Measurements from ENCODE around the gene AMBRA1.

Gene AMBRA1

GRCh38 chr11:46582588-46582987 lies 11.2 kb downstream of the AMBRA1 start:
- peaks cover 8% of the 10 kb centered on the region for H3K79me1 ChIP-seq (ENCODE audit: low read length)
- H3K36me3 ChIP-seq (ENCODE audit: control insufficient read depth, insufficient read depth, low read length) = no peaks in the 10 kb centered on the region
- no peak overlapping the region for H3K9ac ChIP-seq (ENCODE audit: low read length)
- no peak overlapping the region for H4K5ac ChIP-seq (ENCODE audit: low read length)
- no peak overlapping the region for H4K8ac ChIP-seq (ENCODE audit: low read depth, low read length)
- H3K18ac ChIP-seq (ENCODE audit: low read length) = no peak overlapping the region
- no peak overlapping the region for H3K27ac ChIP-seq (ENCODE audit: low read depth, low read length)
- no peak overlapping the region for H3K4ac ChIP-seq (ENCODE audit: low read depth, low read length)
- no peak for DNase-seq
- H2BK120ac ChIP-seq (ENCODE audit: low read depth, low read length) = no peak overlapping the region
- no peak overlapping the region for H2BK15ac ChIP-seq (replicated peaks; ENCODE audit: low read depth)
- H3K4me3 ChIP-seq (ENCODE audit: low read length) = no peak overlapping the region
- no peaks in the 10 kb centered on the region for H3K27me3 ChIP-seq (ENCODE audit: insufficient read depth, low read length, poor library complexity)
- H3K23ac ChIP-seq (ENCODE audit: low read length) = no peak overlapping the region
- H3K79me2 ChIP-seq (ENCODE audit: control insufficient read depth, insufficient read depth, low read length) = peaks cover 28% of the 10 kb centered on the region
- no peak overlapping the region for H2BK5ac ChIP-seq (ENCODE audit: low read length)
- no peak overlapping the region for H3K56ac ChIP-seq (ENCODE audit: low read length)
- H3K4me2 ChIP-seq (ENCODE audit: low read length) = no peak overlapping the region
- H2AK5ac ChIP-seq (ENCODE audit: low read length) = no peak overlapping the region
- no CpG with 5 or more reads among the region's 5 CpGs for WGBS (ENCODE audit: extremely low coverage, insufficient coverage, low lambda C conversion rate)
- H3K4me1 ChIP-seq (ENCODE audit: control insufficient read depth, low read depth, low read length) = no peaks in the 10 kb centered on the region

GRCh38 chr11:46577058-46577457 lies 16.8 kb downstream of the AMBRA1 start:
- Histone ChIP-seq H2AK5ac (ENCODE audit: low read length) (no peak overlapping the region), H3K56ac (ENCODE audit: low read length) (no peak overlapping the region), H3K27ac (ENCODE audit: low read depth, low read length) (no peak overlapping the region), H2BK15ac (replicated peaks; ENCODE audit: low read depth) (no peak overlapping the region), H3K36me3 (ENCODE audit: control insufficient read depth, insufficient read depth, low read length) (no peaks in the 10 kb centered on the region), H2BK5ac (ENCODE audit: low read length) (no peak overlapping the region), H3K18ac (ENCODE audit: low read length) (no peak overlapping the region), H3K4me2 (ENCODE audit: low read length) (no peak overlapping the region), H3K4me3 (ENCODE audit: low read length) (no peak overlapping the region), H4K8ac (ENCODE audit: low read depth, low read length) (no peak overlapping the region), H3K79me2 (ENCODE audit: control insufficient read depth, insufficient read depth, low read length) (peaks cover 36% of the 10 kb centered on the region), H3K23ac (ENCODE audit: low read length) (no peak overlapping the region), H2BK120ac (ENCODE audit: low read depth, low read length) (no peak overlapping the region), H3K79me1 (ENCODE audit: low read length) (peaks cover 9% of the 10 kb centered on the region), H4K5ac (ENCODE audit: low read length) (no peak overlapping the region), H3K9ac (ENCODE audit: low read length) (no peak overlapping the region), H3K4ac (ENCODE audit: low read depth, low read length) (no peak overlapping the region), H3K4me1 (ENCODE audit: control insufficient read depth, low read depth, low read length) (no peaks in the 10 kb centered on the region), H3K27me3 (ENCODE audit: insufficient read depth, low read length, poor library complexity) (no peaks in the 10 kb centered on the region)
- no peak for DNase-seq
- WGBS (ENCODE audit: extremely low coverage, insufficient coverage, low lambda C conversion rate) = no CpG with 5 or more reads among the region's 1 CpG

GRCh38 chr11:46574656-46575055 lies 19.2 kb downstream of the AMBRA1 start:
- Histone ChIP-seq H4K8ac (ENCODE audit: low read depth, low read length) (no peak overlapping the region), H2AK5ac (ENCODE audit: low read length) (no peak overlapping the region), H3K4ac (ENCODE audit: low read depth, low read length) (no peak overlapping the region), H3K4me3 (ENCODE audit: low read length) (no peak overlapping the region), H3K23ac (ENCODE audit: low read length) (no peak overlapping the region), H3K56ac (ENCODE audit: low read length) (no peak overlapping the region), H3K9ac (ENCODE audit: low read length) (no peak overlapping the region), H3K4me2 (ENCODE audit: low read length) (no peak overlapping the region), H3K18ac (ENCODE audit: low read length) (no peak overlapping the region), H4K5ac (ENCODE audit: low read length) (no peak overlapping the region), H3K79me1 (ENCODE audit: low read length) (peaks cover 8% of the 10 kb centered on the region), H3K27me3 (ENCODE audit: insufficient read depth, low read length, poor library complexity) (no peaks in the 10 kb centered on the region), H2BK5ac (ENCODE audit: low read length) (no peak overlapping the region), H3K27ac (ENCODE audit: low read depth, low read length) (no peak overlapping the region), H2BK120ac (ENCODE audit: low read depth, low read length) (no peak overlapping the region), H3K4me1 (ENCODE audit: control insufficient read depth, low read depth, low read length) (no peaks in the 10 kb centered on the region), H2BK15ac (replicated peaks; ENCODE audit: low read depth) (no peak overlapping the region), H3K79me2 (ENCODE audit: control insufficient read depth, insufficient read depth, low read length) (peaks cover 23% of the 10 kb centered on the region), H3K36me3 (ENCODE audit: control insufficient read depth, insufficient read depth, low read length) (no peaks in the 10 kb centered on the region)
- no CpG with 5 or more reads among the region's 1 CpG for WGBS (ENCODE audit: extremely low coverage, insufficient coverage, low lambda C conversion rate)
- DNase-seq = no peak

GRCh38 chr11:46570790-46571398 lies 22.9 kb downstream of the AMBRA1 start:
- WGBS (ENCODE audit: extremely low coverage, insufficient coverage, low lambda C conversion rate) = no CpG with 5 or more reads among the region's 2 CpGs

GRCh38 chr11:46565232-46565840 lies 28.5 kb downstream of the AMBRA1 start:
- Histone ChIP-seq H3K36me3 (ENCODE audit: control insufficient read depth, insufficient read depth, low read length) (no peaks in the 10 kb centered on the region), H3K9ac (ENCODE audit: low read length) (no peak overlapping the region), H2BK15ac (replicated peaks; ENCODE audit: low read depth) (no peak overlapping the region), H3K27me3 (ENCODE audit: insufficient read depth, low read length, poor library complexity) (no peaks in the 10 kb centered on the region), H3K4ac (ENCODE audit: low read depth, low read length) (no peak overlapping the region), H4K5ac (ENCODE audit: low read length) (no peak overlapping the region), H3K27ac (ENCODE audit: low read depth, low read length) (no peak overlapping the region), H3K4me1 (ENCODE audit: control insufficient read depth, low read depth, low read length) (no peaks in the 10 kb centered on the region), H3K23ac (ENCODE audit: low read length) (no peak overlapping the region), H2AK5ac (ENCODE audit: low read length) (no peak overlapping the region), H3K18ac (ENCODE audit: low read length) (no peak overlapping the region), H3K79me2 (ENCODE audit: control insufficient read depth, insufficient read depth, low read length) (peaks cover 16% of the 10 kb centered on the region), H3K4me2 (ENCODE audit: low read length) (no peak overlapping the region), H4K8ac (ENCODE audit: low read depth, low read length) (no peak overlapping the region), H2BK120ac (ENCODE audit: low read depth, low read length) (no peak overlapping the region), H3K4me3 (ENCODE audit: low read length) (no peak overlapping the region), H2BK5ac (ENCODE audit: low read length) (no peak overlapping the region), H3K79me1 (ENCODE audit: low read length) (peaks cover 9% of the 10 kb centered on the region), H3K56ac (ENCODE audit: low read length) (no peak overlapping the region)
- WGBS (ENCODE audit: extremely low coverage, insufficient coverage, low lambda C conversion rate) = no CpG with 5 or more reads among the region's 7 CpGs
- no peak for DNase-seq

More at GRCh38 chr11:46570790-46571398, 22.9 kb downstream of the AMBRA1 start:
- H3K79me1 ChIP-seq (ENCODE audit: low read length) = peaks cover 8% of the 10 kb centered on the region
- H2BK120ac ChIP-seq (ENCODE audit: low read depth, low read length) = no peak overlapping the region
- H3K4me3 ChIP-seq (ENCODE audit: low read length) = no peak overlapping the region
- H3K56ac ChIP-seq (ENCODE audit: low read length) = no peak overlapping the region
- no peak overlapping the region for H3K4ac ChIP-seq (ENCODE audit: low read depth, low read length)
- H3K27ac ChIP-seq (ENCODE audit: low read depth, low read length) = no peak overlapping the region
- H3K79me2 ChIP-seq (ENCODE audit: control insufficient read depth, insufficient read depth, low read length) = peaks cover 15% of the 10 kb centered on the region
- H2AK5ac ChIP-seq (ENCODE audit: low read length) = no peak overlapping the region
- H3K23ac ChIP-seq (ENCODE audit: low read length) = no peak overlapping the region
- no peaks in the 10 kb centered on the region for H3K4me1 ChIP-seq (ENCODE audit: control insufficient read depth, low read depth, low read length)
- no peaks in the 10 kb centered on the region for H3K27me3 ChIP-seq (ENCODE audit: insufficient read depth, low read length, poor library complexity)
- H2BK5ac ChIP-seq (ENCODE audit: low read length) = no peak overlapping the region
- H4K8ac ChIP-seq (ENCODE audit: low read depth, low read length) = peak overlapping the region; percentile 65
- H2BK15ac ChIP-seq (replicated peaks; ENCODE audit: low read depth) = no peak overlapping the region
- H3K4me2 ChIP-seq (ENCODE audit: low read length) = no peak overlapping the region
- H4K5ac ChIP-seq (ENCODE audit: low read length) = no peak overlapping the region
- H3K36me3 ChIP-seq (ENCODE audit: control insufficient read depth, insufficient read depth, low read length) = no peaks in the 10 kb centered on the region
- no peak overlapping the region for H3K18ac ChIP-seq (ENCODE audit: low read length)
- H3K9ac ChIP-seq (ENCODE audit: low read length) = no peak overlapping the region
- DNase-seq = no peak

- peaks cover 8% of the 10 kb centered on the region for H3K79me1 ChIP-seq (ENCODE audit: low read length)
- no peak overlapping the region for H4K8ac ChIP-seq (ENCODE audit: low read depth, low read length)
- H3K36me3 ChIP-seq (ENCODE audit: control insufficient read depth, insufficient read depth, low read length) = no peaks in the 10 kb centered on the region
- no peak overlapping the region for H3K56ac ChIP-seq (ENCODE audit: low read length)
- no peaks in the 10 kb centered on the region for H3K4me1 ChIP-seq (ENCODE audit: control insufficient read depth, low read depth, low read length)
- no peak overlapping the region for H3K4me2 ChIP-seq (ENCODE audit: low read length)
- no peak overlapping the region for H3K4ac ChIP-seq (ENCODE audit: low read depth, low read length)
- WGBS (ENCODE audit: extremely low coverage, insufficient coverage, low lambda C conversion rate) = no CpG with 5 or more reads among the region's 1 CpG
- H3K23ac ChIP-seq (ENCODE audit: low read length) = no peak overlapping the region
- peaks cover 15% of the 10 kb centered on the region for H3K79me2 ChIP-seq (ENCODE audit: control insufficient read depth, insufficient read depth, low read length)
- DNase-seq = no peak
- no peak overlapping the region for H2BK5ac ChIP-seq (ENCODE audit: low read length)
- H2BK120ac ChIP-seq (ENCODE audit: low read depth, low read length) = no peak overlapping the region
- H3K4me3 ChIP-seq (ENCODE audit: low read length) = no peak overlapping the region
- H2BK15ac ChIP-seq (replicated peaks; ENCODE audit: low read depth) = no peak overlapping the region
- no peak overlapping the region for H3K9ac ChIP-seq (ENCODE audit: low read length)
- no peak overlapping the region for H3K18ac ChIP-seq (ENCODE audit: low read length)
- H4K5ac ChIP-seq (ENCODE audit: low read length) = no peak overlapping the region
- H3K27me3 ChIP-seq (ENCODE audit: insufficient read depth, low read length, poor library complexity) = no peaks in the 10 kb centered on the region
- no peak overlapping the region for H2AK5ac ChIP-seq (ENCODE audit: low read length)
- H3K27ac ChIP-seq (ENCODE audit: low read depth, low read length) = no peak overlapping the region
Measured at GRCh38 chr11:46564459-46564858, 29.4 kb downstream of the AMBRA1 start.
